Motor neuron (in vitro differentiated cells): ENCODE measurements around the gene TMEM52B. TPM values are rescaled to one million over a fixed set of nuclear protein-coding genes. Genes with fewer than 3 reads are reported as not detected.

Experiments used
- ATAC-seq, 8 experiments: fragments of 200-7000 bp; cut with Tn5 transposase; replicated peaks in 6 of 8; 2 replicates each; pipeline ENCODE4 v1.8.0; 2021; ENCODE audit warnings: mild to moderate bottlenecking in 8 of 8, moderate library complexity in 8 of 8
- H3K27ac ChIP-seq, 2 donors: fragments of 250-450 bp; sonication (Bioruptor Pico); 2 replicates each; pipeline ENCODE4 v1.9.0; 2021; ENCODE audit warnings: antibody characterized with exemption in 2 of 2, mild to moderate bottlenecking in 2 of 2, moderate library complexity in 1 of 2
- H3K4me1 ChIP-seq, 2 donors: fragments of 250-450 bp; sonication (Bioruptor Pico); replicated peaks in 1 of 2; 2 replicates each; pipeline ENCODE4 v1.6.1; 2021; ENCODE audit warnings: antibody characterized with exemption in 2 of 2, mild to moderate bottlenecking in 2 of 2, moderate library complexity in 1 of 2
- H3K4me3 ChIP-seq, 5 donors: fragments of 250-450 bp; sonication (Bioruptor Pico); 2 replicates each; pipeline ENCODE4 v1.9.0; 2021; ENCODE audit warnings: antibody characterized with exemption in 5 of 5, mild to moderate bottlenecking in 5 of 5, moderate library complexity in 4 of 5
- WGBS, 10 experiments: fragments of 450-650 bp; shearing (Covaris generic); methylation state at CpG; one replicate each; pipeline ENCODE4 v1.0.0; 2022; 5-methylcytosine and 5-hydroxymethylcytosine counted together
- in situ Hi-C, 9 experiments: fragments of 400-800 bp; cut with MboI; loops; one replicate each; pipeline ENCODE4 v1.15.0; 2021; ENCODE audit warnings: low sequenced_read_pairs in 9 of 9, low pct_unique_long_range_greater_than_20kb in 2 of 9; ENCODE audit not compliant: unreplicated experiment in 9 of 9
- total RNA-seq, 8 experiments: library from RNA; unstranded; fragments of 300-600 nt; gene quantifications; 2 replicates each; pipeline versions ENCODE4 v1.2.3 to v1.2.4, GENCODE V29; 2022

Gene TMEM52B
- total RNA-seq, 8 experiments from 2014 or later: 0.14 to 0.32 (median 0.28) TPM; not detected in 5

DNA sequence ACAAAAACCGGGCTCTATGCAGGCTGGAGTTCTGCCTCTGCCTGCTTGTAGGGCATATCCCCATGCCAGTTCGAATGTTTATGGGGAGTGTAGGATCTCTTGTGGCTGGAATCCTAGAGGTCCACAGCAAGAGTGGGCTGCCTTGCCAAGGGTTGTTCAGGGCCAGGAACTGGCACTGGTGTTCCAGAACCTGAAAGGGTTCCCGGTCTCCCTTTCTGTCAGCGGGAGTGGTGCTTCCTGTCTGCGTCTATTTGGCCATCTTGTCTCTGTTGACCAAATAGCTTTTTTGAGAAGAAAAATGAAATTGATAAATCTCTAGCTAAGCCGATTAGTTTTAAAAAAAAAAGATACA, 24.7 kb upstream of the TMEM52B start:
- WGBS, 10 experiments: 70 to 100% (median 90%) methylated on average over 1 to 5 of the region's 6 CpGs; no CpG with 5 or more reads in 3 of the 10 experiments
- in situ Hi-C loops: no loop called here
- no peak for ATAC-seq

DNA sequence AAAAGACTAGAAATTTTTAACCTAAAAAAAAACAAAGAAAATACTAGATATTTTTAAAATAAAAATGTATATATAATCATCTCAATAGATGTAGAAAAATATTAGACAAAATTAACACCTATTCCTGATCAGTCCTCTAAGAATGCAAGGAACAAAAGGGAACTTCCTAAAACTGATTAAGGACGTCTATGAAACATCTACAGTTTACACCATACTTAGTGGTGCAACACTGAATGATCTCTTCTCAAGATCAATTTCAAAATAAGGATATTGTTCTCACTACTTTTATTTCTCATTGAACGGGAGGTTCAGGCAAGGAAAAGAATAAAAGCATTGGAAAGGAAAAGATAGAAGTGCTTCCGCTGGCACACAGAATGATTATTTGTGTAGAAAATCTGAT, 22.9 kb upstream of the TMEM52B start:
- Histone ChIP-seq H3K4me3 (no peak overlapping the region), H3K27ac (no peak overlapping the region), H3K4me1 (no peaks in the 10 kb centered on the region)
- 40 to 93% (median 84%) methylated on average over 2 to 3 of the region's 3 CpGs; no CpG with 5 or more reads in 1 of the 10 experiments for WGBS, 10 experiments
- no peak for ATAC-seq
- in situ Hi-C loops: no loop called here

More for the DNA sequence above, 24.7 kb upstream of the TMEM52B start:
- Histone ChIP-seq H3K4me3 (peak overlapping the region in 2 of 5 donors; percentile 32 to 45), H3K4me1 (no peaks in the 10 kb centered on the region), H3K27ac (no peak overlapping the region)

DNA sequence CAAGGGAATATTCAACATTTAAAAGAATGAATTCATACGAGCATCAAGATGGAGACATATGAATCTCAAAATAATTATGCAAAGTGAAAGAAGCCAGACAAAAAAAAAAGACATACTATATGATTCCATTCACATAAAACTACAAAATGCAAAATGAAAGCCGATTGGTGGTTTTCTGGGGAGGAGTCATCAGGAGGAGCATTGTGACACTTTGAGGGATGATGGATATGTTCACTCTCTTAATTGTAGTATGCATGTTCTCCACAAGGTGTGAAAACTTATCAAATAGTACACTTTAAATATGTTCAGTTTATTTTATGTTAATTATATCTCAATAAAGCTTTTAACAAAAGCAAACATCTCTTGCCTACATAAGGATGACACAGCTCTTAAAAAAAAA, 20.4 kb upstream of the TMEM52B start:
- ATAC-seq: no peak
- in situ Hi-C loops: no loop called here
- Histone ChIP-seq H3K4me3 (no peak overlapping the region), H3K27ac (no peak overlapping the region), H3K4me1 (no peaks in the 10 kb centered on the region)
- 14 to 100% (median 67%) methylated on average over 1 to 2 of the region's 2 CpGs; no CpG with 5 or more reads in 1 of the 10 experiments for WGBS, 10 experiments

DNA sequence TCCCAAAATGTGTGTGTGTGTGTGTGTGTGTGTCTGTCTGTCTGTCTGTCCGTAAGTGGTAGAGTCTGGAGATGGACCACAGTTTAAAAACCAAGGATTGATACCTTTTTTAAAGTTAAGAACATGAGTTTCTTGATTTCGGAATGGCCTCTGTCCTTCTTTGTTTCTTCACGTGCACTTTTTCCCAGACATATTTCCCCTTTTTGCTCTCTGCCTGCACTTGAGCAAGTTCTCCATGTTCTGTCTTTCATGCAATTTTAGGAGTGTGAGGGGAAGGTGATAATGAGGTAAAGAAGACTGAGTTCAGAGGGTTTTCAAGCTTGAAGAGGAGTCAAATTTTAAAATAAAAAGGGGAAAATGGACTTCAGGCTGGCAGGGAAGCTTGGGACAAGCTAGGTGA, 19.6 kb upstream of the TMEM52B start:
- no peak for ATAC-seq
- WGBS, 10 experiments: 53 to 100% (median 86%) methylated on average over 1 to 3 of the region's 3 CpGs; no CpG with 5 or more reads in 1 of the 10 experiments
- H3K4me3 ChIP-seq: no peak overlapping the region
- H3K4me1 ChIP-seq: no peaks in the 10 kb centered on the region
- in situ Hi-C loops: no loop called here
- H3K27ac ChIP-seq: no peak overlapping the region

DNA sequence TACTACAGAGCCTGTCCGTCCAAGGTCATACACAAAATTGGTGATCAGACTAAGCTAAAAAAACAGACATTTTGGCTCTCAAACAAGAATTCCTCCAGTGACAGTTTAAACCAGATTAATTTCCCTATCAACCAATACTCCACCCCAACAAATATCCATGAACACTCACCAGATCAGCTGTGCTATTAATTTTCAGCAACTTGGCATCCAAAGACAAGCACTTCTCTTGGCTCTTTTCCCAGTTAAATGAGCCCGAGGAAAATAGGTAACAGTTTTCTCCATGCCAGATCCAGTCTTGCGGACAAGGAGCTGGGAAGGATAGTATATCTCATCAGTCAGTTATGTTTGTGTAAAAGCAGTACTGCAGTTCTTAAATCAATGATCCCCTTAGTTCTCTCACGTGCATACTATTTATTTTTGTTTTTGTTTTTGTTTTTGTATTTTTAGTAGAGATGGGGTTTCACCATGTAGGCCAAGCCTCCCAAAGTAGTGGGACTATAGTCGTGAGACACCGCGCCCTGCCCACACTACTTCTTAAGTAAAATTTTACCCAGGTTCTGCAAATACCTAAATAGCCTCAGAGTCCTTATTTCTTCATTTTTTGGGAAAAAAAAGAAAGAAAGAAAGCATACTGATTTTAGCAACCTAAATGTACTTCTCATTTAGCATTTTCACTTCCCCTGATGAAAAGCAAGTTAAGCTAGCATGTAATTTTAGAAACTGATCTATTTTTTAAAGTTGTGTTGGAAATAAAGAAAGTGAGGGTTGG, 18.0 kb upstream of the TMEM52B start:
- Histone ChIP-seq H3K4me3 (no peak overlapping the region), H3K4me1 (no peaks in the 10 kb centered on the region), H3K27ac (no peak overlapping the region)
- in situ Hi-C loops: no loop called here
- 36 to 94% (median 84%) methylated on average over 2 to 7 of the region's 7 CpGs for WGBS, 10 experiments
- ATAC-seq: no peak

DNA sequence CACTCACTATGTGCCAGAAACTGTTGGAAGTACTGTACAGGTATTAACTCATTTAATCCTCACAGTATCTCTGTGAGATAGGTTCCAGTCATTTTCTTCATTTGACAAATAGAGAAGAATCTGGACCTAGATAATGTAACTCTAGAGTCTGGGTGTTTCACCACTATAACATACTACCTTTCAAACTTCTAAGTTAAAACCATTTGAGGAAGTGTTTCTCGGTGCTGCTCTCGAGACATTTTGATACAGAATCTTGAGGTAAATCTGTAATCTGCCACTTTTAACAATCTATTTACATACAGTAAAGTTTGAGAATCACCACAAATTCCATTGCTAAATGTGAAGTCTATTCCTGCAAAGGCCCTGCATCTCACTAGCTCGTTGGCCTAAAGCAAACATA, 15.7 kb upstream of the TMEM52B start:
- no peak overlapping the region for H3K27ac ChIP-seq
- in situ Hi-C loops: no loop called here
- WGBS, 10 experiments: 49 to 92% (median 68%) methylated on average over 1 to 3 of the region's 3 CpGs; no CpG with 5 or more reads in 1 of the 10 experiments
- H3K4me1 ChIP-seq: no peaks in the 10 kb centered on the region
- H3K4me3 ChIP-seq: no peak overlapping the region
- ATAC-seq: no peak

DNA sequence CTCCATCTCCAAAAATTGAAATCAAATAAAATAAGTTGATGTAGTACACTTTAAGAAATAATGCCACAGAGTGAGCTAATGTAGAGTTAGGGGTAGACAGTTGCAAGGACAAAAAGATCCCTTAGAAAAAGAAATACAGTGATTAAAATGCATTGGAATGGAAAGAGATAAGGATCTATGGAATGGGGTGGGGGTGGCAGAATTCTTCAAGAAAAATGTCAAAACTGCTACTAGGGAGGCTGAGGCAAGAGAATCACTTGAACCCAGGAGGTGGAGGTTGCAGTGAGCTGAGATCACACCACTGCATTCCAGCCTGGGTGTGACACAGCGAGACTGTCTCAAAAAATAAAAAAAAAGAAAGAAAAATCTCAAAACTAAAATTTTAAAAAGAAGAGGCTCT, 13.4 kb upstream of the TMEM52B start:
- no peaks in the 10 kb centered on the region for H3K4me1 ChIP-seq
- no peak for ATAC-seq
- H3K4me3 ChIP-seq: no peak overlapping the region
- WGBS, 10 experiments: 0 to 100% (median 53%) methylated on average over 1 of the region's 1 CpG; no CpG with 5 or more reads in 4 of the 10 experiments
- no peak overlapping the region for H3K27ac ChIP-seq
- in situ Hi-C loops: no loop called here

DNA sequence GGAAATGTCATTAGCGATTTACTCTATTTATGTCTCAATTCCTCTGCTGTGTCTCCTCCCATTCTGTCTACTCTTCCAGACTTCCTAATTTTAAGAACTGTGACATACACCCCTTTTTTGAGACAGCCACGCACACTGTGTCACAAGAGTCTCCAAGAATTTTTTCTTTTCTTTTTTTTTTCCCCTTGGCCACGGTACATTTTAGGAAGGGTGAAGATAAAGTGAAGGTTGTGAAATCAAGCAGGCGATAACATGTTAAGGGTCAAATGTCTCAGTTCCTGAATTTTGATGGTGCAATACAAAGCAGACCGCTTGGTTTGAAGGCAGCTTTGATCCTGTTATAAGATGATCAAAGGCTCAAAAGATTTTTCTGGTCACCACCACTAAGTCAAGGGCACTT, 11.2 kb upstream of the TMEM52B start:
- in situ Hi-C loops: no loop called here
- H3K27ac ChIP-seq: no peak overlapping the region
- ATAC-seq: no peak
- no peaks in the 10 kb centered on the region for H3K4me1 ChIP-seq
- H3K4me3 ChIP-seq: no peak overlapping the region
- WGBS, 10 experiments: 46 to 87% (median 73%) methylated on average over 3 to 5 of the region's 5 CpGs; no CpG with 5 or more reads in 1 of the 10 experiments

DNA sequence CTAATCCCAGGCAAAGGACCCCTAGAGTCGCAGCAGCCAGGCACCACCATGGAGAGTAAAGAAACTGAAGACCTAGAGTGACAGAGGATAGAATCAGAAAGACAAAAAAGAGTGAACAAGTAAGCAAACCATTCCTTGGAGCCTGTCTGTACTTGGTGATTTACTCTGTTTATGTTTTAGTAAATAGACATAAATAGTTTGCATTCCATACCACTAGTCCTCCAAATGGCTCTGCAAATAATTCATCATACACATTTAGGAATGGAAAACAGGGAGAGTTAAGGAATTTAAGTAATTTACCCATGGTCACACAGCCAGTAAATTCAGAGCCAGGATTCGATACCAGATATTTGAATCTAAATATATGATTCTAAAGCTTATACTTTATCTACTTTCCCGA, 9.7 kb upstream of the TMEM52B start:
- peak in 1 of 8 experiments; percentile 66 for ATAC-seq
- 16 to 100% (median 71%) methylated on average over 1 to 3 of the region's 3 CpGs; no CpG with 5 or more reads in 1 of the 10 experiments for WGBS, 10 experiments
- in situ Hi-C loops: no loop called here
- no peak overlapping the region for H3K27ac ChIP-seq
- no peak overlapping the region for H3K4me3 ChIP-seq
- no peaks in the 10 kb centered on the region for H3K4me1 ChIP-seq

DNA sequence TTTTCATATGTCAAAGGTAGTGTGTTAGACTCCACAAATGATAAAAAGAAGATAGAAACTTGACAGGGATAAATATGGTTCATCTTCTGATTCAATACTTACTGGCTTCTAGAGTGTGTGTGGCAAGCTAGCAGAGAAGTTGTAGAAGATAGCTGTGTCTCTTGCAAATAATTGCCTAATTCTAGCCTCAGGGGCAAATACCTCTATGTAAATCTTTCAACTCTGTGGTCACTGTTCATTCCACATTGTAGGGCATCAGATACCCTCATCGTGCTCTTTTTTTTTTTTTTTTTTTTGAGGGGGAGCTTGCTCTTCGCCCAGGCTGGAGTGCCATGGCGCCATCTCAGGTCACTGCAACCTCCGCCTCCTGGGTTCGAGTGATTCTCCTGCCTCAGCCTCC, 8.6 kb upstream of the TMEM52B start:
- 29 to 100% (median 83%) methylated on average over 1 to 5 of the region's 5 CpGs; no CpG with 5 or more reads in 2 of the 10 experiments for WGBS, 10 experiments
- Histone ChIP-seq H3K4me1 (no peaks in the 10 kb centered on the region), H3K4me3 (no peak overlapping the region), H3K27ac (no peak overlapping the region)
- ATAC-seq: peak in 1 of 8 experiments; percentile 38
- in situ Hi-C loops: no loop called here

DNA sequence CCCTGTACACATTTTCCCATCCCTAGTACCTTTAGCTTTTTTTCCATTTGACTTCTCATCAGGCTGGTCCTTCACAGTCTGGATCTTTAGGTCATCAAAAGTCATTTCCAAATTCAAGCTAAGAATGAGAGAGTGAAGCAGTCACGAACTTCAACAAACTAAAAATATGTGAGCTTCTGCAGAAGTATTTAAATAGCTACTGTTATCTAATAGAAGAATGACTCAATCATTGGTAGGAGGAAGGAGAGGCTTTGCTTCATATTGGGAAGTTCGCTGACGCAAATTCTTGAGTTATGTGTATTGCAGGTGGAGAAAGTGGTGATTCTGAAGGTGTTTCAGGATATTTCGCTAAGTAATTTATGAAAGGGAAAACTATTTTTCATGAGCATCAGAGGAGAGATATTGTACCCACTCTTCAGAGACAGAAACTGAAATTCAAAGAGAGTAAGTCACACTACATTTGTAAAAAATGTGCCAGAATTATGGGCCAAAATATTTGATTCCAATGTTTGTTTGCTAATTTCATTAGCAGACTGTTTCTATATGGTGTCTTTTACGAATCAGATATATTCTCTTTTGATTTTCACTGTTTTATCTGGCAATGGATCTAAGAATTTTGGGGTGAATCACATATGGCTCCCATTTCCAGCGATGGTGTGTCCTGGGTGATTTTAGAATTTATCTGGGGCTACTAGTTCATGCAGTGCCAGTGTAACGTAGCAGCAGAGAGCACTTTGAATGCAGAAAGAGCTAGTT, 6.7 kb upstream of the TMEM52B start, which contains the start of gene OLR1:
Gene OLR1 (minus strand): TSS at position 160 of the 756 bp plus-strand sequence. CDS start 55 bp downstream, at position 105.
- in situ Hi-C loops: no loop called here
- H3K4me1 ChIP-seq: no peaks in the 10 kb centered on the region
- no peak for ATAC-seq
- 35 to 100% (median 76%) methylated on average over 1 to 7 of the region's 7 CpGs for WGBS, 10 experiments
- H3K4me3 ChIP-seq: no peak within 1 kb of the TSS
- no peak within 1 kb of the TSS for H3K27ac ChIP-seq

DNA sequence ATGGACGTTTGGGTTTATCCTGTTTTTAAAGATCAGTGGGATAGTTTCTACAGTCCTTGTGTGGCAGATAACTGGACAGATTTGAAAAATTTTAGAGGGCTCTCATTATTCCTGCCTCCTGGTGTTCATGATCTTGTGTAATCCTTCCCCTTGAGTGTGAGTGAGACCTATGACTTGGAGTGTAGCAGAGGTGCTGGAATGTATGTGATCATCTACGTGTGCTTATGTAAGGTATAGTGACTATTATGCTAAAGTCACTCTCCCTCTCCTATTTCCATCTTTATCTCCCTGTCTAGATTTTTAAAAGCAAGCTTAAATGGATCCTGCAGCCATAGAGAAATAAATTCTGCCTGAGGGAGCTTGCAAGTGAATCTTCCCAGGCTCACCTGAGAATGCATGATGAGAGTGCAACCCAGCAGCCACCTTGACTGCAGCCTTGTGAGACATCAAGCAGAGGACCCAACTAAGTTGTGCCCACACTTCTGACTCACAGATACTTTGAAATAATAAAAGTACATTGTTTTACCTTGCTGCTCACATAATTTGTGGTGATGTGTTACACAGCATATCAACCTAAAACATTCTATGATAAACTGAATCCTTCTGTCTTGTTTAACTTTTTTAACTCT, 3.7 kb upstream of the TMEM52B start:
- in situ Hi-C loops: no loop called here
- no peak for ATAC-seq
- 0 to 65% (median 49%) methylated on average over 1 to 2 of the region's 2 CpGs for WGBS, 10 experiments

More for the DNA sequence above, 3.7 kb upstream of the TMEM52B start:
- Histone ChIP-seq H3K27ac (no peak overlapping the region), H3K4me1 (no peaks in the 10 kb centered on the region), H3K4me3 (no peak overlapping the region)
